HG03097 (cell line): ENCODE results near the gene CFAP97D1.

Experiments
- ATAC-seq: cut with Tn5 transposase; IDR thresholded peaks from one replicate; pipeline ENCODE4 v1.9.1; 2021; ENCODE audit not compliant: unreplicated experiment, low FRiP score

The CFAP97D1 gene

DNA sequence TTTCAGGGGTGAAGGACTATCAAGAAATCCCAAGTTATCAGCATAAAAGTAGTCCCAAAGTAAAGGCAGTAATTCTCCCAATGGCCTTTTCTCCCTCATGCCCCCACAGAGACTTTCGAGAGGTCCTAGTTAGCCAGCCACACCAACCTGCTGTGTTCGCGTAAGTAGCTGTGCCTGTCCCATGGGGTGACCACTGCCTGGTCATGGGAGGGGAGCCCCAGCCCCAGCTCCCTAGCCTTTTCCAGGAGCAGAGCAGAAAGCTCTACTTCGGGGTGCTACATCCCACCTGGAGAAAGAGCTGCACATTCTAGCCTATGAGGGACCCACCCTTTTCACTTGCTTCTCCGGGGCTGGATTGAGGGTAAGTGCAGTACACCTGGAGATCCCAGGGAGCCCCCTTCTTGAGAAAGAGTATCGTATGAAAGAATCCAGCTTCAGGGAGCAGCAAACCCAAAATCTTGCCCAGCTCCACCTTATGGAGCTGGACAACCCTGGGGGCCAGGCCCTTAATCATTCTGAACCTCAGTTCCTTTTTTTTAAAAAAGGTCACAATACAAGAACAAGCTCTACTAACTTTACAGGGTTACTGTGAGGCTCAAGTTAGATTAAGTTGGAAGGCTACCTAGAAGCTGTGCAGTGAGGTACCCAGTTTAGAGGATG lies 13.1 kb upstream of the CFAP97D1 start:
- ATAC-seq: no peak

DNA sequence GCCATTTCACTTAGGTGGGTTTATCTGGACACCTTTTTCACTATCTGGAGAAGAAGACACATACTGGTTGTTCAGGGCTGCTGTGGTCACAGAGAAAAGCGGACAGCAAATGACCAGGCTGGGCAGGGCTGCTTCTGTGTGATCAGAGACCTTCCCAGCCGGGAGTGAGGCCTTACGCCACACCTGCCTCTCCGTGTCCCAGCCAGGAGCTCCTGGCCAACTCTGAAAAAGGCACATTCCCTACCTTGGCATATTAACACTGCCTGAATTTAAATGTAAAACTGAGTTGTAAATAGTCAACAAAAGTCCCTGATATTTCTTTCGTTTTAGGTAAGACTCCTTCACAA lies 12.5 kb upstream of the CFAP97D1 start:
- no peak for ATAC-seq

GRCh38 chr17:43768382-43768781 lies 11.9 kb upstream of the CFAP97D1 start:
- no peak for ATAC-seq

DNA sequence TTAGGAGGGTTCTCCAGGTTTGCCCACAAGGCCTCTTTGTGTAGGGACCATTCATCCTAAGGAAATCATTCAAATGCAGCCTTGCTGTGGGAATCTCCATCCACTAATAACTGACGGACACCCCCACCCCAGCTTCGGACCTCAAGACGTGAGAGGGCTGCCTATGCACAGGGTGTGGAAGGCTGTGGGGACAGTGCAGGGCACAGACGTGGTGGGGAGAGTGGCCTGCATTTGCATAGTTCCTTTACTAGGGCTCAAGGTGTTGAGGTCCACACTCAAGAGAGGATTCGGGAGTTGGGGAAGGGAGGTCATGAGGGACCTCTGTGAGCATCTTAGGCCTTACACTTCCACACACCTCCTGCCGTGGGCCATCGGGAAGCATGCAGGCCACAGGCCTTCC lies 11.3 kb upstream of the CFAP97D1 start:
- no peak for ATAC-seq

GRCh38 chr17:43769426-43769825 lies 10.8 kb upstream of the CFAP97D1 start:
- ATAC-seq: no peak

DNA sequence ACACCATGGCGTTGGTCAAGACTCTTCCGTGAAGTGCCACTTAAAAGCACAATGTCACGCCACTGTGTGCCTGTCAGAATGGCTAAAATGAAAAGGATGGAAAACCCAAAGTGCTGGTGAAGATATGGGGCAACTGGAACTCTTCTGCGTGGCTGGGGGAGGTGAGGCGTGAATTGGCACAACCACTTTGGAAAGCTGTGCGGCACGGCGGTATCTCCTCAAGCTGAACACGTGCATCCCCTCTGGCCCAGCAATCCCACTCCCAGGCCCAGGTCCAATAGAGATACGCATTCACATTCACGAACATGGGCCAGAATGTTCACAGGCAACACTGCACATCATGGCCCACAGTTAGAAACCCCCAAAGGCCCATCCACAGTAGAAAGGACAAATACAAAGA lies 10.4 kb upstream of the CFAP97D1 start:
- ATAC-seq: no peak

- ATAC-seq: no peak
These were observed 9.3 kb upstream of the CFAP97D1 start for GRCh38 chr17:43770957-43771356.

DNA sequence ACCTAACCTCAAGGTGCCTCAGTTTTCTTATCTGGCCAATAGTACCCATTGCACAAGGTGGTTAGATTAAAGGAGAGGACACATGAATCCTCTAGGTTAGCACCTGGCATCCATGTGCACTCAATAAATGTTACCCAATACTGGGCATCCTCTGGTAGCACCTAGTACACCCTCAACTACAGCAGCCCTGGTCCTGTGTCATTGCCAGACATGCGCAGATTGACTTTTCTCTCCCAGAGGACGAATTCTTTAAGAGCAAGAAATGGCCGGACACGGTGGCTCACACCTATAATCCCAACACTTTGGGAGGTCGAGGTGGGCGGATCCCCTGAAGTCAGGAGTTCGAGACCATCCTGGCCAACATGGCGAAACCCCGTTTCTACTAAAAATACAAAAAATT lies 8.8 kb upstream of the CFAP97D1 start:
- ATAC-seq: no peak

DNA sequence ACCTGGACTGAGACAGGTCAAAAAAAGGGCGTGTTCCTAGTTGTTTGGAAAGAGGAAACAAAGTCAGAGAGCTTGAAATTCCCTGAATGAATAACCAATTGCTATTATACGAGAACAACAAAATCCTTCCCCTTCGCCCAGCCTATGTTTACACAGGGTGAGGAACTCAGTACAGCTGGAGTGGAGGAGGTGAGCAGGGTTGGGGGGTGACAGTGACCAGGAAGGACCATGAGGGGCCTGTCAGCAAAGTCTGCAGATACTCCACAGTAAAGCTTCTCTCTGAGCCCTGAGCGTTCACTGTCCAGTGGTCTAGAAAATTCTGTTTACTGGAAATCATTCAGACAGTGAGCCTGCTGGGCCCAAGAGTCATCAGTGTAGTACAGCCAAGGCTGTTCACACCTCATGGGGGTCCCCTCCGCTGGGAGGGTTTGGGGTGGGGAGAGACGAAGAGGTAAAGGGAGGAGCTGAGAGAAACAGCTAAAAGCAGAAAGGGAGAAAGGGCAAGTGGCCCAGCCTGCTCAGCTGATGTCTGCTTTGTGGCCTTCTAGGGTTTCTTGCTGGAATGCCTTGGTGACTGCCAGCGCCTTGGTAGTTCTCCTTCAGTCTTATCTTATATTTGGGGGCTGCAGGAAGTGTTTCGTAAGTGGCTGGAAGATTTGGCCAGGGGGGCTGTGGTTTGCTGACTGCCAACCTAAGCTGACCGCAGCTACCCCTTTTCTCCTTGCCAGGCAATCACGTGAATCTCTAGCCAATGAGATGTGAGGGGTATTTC lies 7.2 kb upstream of the CFAP97D1 start:
- no peak for ATAC-seq

DNA sequence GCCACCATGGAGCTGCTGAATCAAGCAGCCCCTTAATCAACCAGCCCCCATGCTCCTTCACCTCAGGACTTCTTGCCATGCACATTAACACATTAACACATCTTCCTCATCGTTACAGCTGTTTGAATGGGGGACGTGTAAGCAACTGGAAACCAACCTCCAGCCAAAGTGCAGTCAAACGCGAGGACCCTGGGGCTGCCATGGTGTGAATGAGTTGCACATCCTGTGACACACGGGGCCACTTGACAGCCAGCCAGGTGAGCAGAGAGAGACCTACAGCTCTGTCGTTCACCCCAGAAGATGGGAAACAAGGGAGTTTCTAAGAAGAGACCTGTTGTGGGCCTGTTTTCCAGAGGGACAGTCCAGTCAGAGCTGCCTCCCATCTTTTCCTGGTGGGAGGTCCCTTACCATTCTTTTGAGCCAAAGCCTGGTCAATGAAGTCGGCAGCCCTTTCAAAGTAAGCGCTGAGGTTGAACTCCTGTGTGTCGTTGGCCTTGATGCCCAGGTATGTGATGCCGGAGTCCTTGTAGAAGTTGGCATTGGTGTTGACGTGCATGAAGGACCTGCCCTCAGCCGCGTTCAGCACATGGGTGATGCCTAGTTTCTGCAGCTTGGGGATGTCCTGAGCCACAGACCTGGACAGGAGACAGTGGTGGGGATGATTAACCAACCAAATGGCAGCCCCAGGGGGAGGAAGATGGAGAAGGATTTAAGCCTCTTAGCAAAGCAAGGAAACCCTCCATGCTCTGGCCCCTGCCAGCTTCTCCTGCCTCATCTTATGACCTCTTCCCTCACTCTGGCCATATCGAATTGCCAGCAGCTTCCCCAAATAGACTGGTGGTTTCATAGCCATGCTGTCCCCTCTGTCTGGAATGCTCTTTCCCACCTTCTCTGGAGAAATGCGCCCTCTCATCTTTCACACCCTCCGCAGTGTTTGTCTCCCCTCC lies 5.7 kb upstream of the CFAP97D1 start:
- no peak for ATAC-seq

GRCh38 chr17:43778337-43779144 lies 1.7 kb upstream of the CFAP97D1 start, which contains the start of gene DUSP3:
Gene DUSP3, minus strand, starts transcription at chr17:43778977. Its CDS starts 53 bp downstream, at chr17:43778924.
- no peak for ATAC-seq

GRCh38 chr17:43779145-43780125 lies 800 bp upstream of the CFAP97D1 start:
- ATAC-seq: no peak

DNA sequence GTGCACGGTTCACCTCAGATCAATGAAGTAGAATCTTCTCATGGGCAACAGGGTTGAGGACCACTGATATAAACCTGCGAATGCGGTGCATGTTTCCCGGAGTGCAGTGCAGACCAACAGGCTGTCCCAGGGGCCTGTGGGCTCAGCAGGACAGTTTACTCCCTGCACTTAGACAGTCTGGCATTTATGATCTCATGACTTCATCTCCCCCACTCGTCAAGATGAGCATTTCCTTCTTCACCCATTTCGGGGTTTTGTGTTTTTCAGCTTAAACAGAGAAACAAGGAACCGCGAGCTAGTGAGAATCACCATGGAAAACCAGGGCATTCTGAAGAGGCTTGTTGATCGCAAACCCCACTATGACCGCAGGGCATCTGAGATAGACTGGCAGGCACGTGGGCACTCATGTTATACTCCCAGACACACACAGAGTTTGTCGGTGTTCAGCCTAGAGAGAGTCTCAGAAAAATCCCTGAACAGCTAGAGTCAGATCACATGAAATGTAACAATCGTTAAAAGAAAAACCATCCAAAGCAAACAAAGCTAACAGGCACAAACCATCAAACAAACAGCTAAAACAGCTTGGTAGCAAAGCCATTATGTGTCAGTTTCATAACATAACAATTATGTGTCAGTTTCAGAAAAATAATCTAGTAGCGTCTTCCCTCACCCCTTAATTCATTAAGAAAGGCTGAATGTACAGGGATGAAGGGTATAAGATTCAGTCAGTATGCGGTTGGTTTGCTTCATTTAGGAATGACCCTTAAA lies 2.9 kb downstream of the CFAP97D1 start:
- ATAC-seq: no peak

DNA sequence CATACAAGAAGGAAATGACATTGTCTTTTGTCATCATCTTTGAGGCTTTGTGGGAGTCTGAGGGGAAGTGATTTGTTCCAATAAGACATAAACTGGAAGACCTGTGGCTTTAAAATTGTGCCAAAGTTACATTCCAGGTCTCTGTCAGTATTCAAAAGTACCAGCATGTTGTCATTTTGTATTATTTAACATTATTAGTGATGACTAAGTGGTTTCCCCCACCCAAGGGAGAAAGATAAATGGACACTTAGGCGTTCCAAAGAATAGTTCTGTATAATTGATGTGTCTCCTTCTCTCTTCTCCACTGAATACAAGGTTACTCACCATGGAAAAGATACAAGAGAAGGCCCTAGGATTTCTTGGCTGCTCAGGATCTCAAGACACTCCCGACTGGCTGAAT lies 3.8 kb downstream of the CFAP97D1 start:
- no peak for ATAC-seq

DNA sequence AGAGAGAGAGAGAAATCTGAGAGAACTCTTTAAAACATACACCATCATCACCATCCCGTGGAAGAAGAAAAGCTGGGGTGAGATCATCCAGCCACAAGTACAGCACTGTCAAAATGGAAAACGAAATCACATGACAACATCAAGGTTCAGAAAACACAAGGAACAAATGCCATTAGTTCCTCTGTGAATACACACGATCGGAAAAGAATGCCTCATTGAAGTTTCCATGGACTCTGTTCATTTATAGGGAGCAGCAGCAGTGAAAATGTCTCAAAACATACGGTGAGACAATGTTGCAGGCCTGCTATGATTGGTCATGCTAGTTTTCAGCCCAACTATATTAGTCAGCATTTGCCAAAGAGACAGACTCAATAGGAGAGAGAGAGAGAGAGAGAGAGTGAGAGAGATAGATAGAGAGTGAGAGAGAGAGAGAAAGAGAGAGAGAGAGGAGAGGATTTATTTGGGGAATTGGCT lies 4.4 kb downstream of the CFAP97D1 start:
- no peak for ATAC-seq

DNA sequence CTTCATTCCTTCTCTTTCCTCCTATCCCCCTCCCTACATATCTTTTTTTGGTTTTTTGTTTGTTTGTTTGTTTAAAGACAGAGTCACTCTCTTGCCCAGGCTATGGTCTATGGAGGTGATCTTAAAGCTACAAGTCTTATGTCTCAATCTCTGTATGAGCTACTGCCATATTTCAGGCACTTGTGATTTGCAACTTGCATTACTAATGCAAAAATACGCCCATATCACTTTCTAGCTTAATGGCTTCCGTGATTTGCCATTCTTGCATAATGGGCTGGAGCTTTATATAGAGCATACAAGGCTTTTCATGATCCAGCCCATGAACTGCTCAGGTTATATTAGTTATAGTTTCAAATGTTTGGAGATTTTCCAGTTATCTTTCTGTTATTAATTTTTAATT lies 7.5 kb downstream of the CFAP97D1 start:
- no peak for ATAC-seq

DNA sequence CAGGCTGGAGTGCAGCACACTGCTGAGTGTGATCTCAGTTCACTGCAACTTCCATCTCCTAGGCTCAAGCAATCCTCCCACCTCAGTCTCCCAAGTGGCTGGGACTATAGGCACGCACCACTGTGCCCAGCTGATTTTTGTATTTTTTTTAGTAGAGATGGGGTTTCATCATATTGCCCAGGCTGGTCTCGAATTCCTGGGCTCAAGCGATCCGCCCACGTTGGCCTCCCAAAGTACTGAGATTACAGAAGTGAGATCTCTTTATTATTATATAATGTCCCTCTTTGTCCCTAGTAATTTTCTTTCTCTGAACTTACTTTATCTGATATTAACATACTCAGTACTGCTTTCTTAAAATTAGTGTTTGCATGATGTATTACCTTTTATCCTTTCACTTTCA lies 8.3 kb downstream of the CFAP97D1 start:
- ATAC-seq: no peak

DNA sequence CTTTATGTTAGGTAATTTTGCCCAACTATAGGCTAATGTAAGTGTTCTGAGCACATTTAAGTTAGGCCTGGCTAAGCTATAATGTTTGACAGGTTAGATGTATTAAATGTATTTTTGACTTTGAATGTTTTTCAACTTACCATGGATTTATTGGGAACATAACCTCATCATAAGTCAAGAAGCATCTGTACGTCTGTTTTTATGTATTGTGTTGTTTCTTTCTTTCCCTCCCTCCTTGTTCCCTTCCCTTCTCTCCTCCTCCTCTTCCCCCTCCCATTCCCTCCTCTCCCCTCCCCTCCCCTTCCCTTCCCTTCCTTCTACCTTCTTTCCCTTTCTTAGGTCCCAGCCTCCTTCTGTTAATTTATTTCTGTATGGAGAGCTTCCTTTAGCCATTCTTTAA lies 9.2 kb downstream of the CFAP97D1 start:
- no peak for ATAC-seq
